Neural cell (in vitro differentiated cells): ENCODE data around the gene PHACTR3.

ENCODE experiments used
- CTCF ChIP-seq: fragments of 450-650 bp; IDR thresholded peaks from 2 replicates; pipeline ENCODE4 v1.5.1; 2014; ENCODE audit warnings: antibody characterized with exemption, mild to moderate bottlenecking, moderate library complexity; ENCODE audit not compliant: poor library complexity, severe bottlenecking
- POLR2AphosphoS5 ChIP-seq: IDR thresholded peaks from 2 replicates; pipeline ENCODE4 v1.6.1; 2012
- TAF1 ChIP-seq: IDR thresholded peaks from 2 replicates; pipeline ENCODE4 v1.6.1; 2012; ENCODE audit warnings: low read depth

DNA sequence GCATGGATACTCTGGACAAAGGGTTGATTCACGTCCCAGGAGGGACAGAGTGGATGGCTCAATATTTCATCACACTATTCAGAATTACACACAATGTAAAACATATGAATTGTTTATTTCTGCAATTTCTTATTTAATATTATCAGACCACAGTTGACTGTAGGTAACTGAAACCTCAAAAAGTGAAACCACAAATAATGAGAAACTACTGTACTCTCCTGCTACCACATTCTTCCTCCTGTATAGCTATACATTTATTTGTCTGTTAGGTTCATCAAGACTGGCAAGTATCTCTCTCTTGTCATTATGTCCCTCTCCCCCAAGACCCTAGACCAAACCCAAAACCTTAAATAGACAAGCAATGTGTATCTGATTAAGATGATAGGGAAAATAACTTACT lies 269.1 kb downstream of the PHACTR3 start:
- no peak for TF ChIP-seq CTCF
- TF ChIP-seq POLR2AphosphoS5 = no peak
- no peak for TF ChIP-seq TAF1
